SU-DHL-6 (cell line): ENCODE results near the gene ASTN2.

Experiments
- H2AFZ ChIP-seq: fragments of 200-600 bp; sonication (generic); 2 replicates; pipeline ENCODE4 v1.6.1; 2014; ENCODE audit warnings: low read depth, mild to moderate bottlenecking, moderate library complexity, mixed read lengths, antibody characterized with exemption, low read length; ENCODE audit not compliant: severe bottlenecking
- H3F3A ChIP-seq: fragments of 200-600 bp; shearing (Covaris generic); 2 replicates; pipeline ENCODE4 v1.6.0; 2016; ENCODE audit warnings: antibody characterized with exemption, mild to moderate bottlenecking; ENCODE audit not compliant: insufficient read depth
- H3K27ac ChIP-seq: fragments of 200-600 bp; sonication (generic); 2 replicates; pipeline ENCODE4 v1.5.1; 2016; ENCODE audit warnings: low read depth, mild to moderate bottlenecking, low read length, moderate library complexity, mixed read lengths
- H3K27me3 ChIP-seq: fragments of 200-600 bp; sonication (generic), shearing (Covaris generic); 2 replicates; pipeline ENCODE4 v1.6.0; 2014; ENCODE audit warnings: mild to moderate bottlenecking, low read length
- H3K36me3 ChIP-seq: fragments of 200-600 bp; sonication (generic); 2 replicates; pipeline ENCODE4 v1.6.1; 2014; ENCODE audit warnings: mild to moderate bottlenecking, low read length, mixed read lengths
- H3K4me2 ChIP-seq: fragments of 300-600, 200-600 bp; shearing (Covaris generic), sonication (generic); 2 replicates; pipeline ENCODE4 v1.6.0; 2014; ENCODE audit warnings: low read length, low read depth, mild to moderate bottlenecking; ENCODE audit not compliant: poor library complexity, severe bottlenecking
- H3K4me3 ChIP-seq: fragments of 200-600 bp; sonication (generic); 2 replicates; pipeline ENCODE4 v1.5.1; 2014; ENCODE audit warnings: antibody characterized with exemption, low read length, mild to moderate bottlenecking, mixed read lengths; ENCODE audit not compliant: insufficient read depth, poor library complexity, severe bottlenecking
- H3K79me2 ChIP-seq: fragments of 200-600 bp; sonication (generic); 2 replicates; pipeline ENCODE4 v1.6.1; 2014; ENCODE audit warnings: mild to moderate bottlenecking, low read length, moderate library complexity; ENCODE audit not compliant: insufficient read depth
- H3K9ac ChIP-seq: fragments of 200-600 bp; sonication (generic); 2 replicates; pipeline ENCODE4 v1.7.0; 2014; ENCODE audit warnings: mild to moderate bottlenecking, low read length
- H3K9me2 ChIP-seq: fragments of 200-600 bp; sonication (generic); replicated peaks from 2 replicates; pipeline ENCODE4 v1.6.1; 2014; ENCODE audit warnings: low read length; ENCODE audit not compliant: insufficient read depth
- H3K9me3 ChIP-seq: fragments of 200-600 bp; sonication (generic); 2 replicates; pipeline ENCODE4 v1.6.1; 2014; ENCODE audit warnings: low read length, mixed read lengths; ENCODE audit not compliant: insufficient read depth
- H4K20me1 ChIP-seq: fragments of 200-600 bp; sonication (generic); 2 replicates; pipeline ENCODE4 v1.6.1; 2014; ENCODE audit warnings: low read depth, mild to moderate bottlenecking, antibody characterized with exemption, low read length, moderate library complexity, mixed read lengths
- EZH2phosphoT487 ChIP-seq: fragments of 200-600 bp; sonication (generic), shearing (Covaris generic); conservative IDR thresholded peaks from 2 replicates; pipeline ENCODE4 v1.6.1; 2018; ENCODE audit warnings: mild to moderate bottlenecking, antibody characterized with exemption, low read length, moderate library complexity, mixed read lengths
- TF ChIP-seq, protein P1 (sequence below): fragments of 200-600 bp; sonication (generic); IDR thresholded peaks from one replicate; pipeline ENCODE4 v1.5.1; 2017; ENCODE audit warnings: antibody characterized with exemption, mild to moderate bottlenecking, low read length, moderate library complexity; ENCODE audit not compliant: insufficient read depth, poor library complexity, severe bottlenecking

Gene ASTN2

DNA sequence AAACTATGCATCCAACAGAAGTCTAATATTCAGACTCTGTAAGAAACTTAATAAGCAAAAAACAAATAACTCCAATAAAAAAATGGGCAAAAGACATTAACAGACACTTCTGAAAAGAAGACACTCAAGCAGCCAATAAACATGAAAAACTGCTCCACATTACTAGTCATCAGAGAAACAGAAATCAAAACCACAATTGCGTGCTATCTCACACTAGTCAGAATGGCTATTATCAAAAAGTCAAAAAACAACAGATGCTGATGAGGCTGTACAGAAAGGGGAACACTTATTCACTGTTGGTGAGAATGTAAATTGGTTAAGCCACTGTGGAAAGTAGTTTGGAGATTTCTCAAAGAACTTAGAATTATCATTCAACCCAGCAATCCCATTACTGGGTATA lies 829.0 kb downstream of the ASTN2 start:
- Histone ChIP-seq H3K4me3 (no peak overlapping the region), H3K36me3 (no peaks in the 10 kb centered on the region), H4K20me1 (no peaks in the 10 kb centered on the region), H3K9me3 (no peaks in the 10 kb centered on the region), H3K4me2 (no peak overlapping the region), H3K9me2 (no peaks in the 10 kb centered on the region), H2AFZ (no peak overlapping the region), H3K27me3 (no peaks in the 10 kb centered on the region), H3F3A (no peaks in the 10 kb centered on the region), H3K9ac (no peak overlapping the region), H3K27ac (no peak overlapping the region), H3K79me2 (no peaks in the 10 kb centered on the region)
- TF ChIP-seq EZH2phosphoT487: no peak
- TF ChIP-seq, protein P1, sequence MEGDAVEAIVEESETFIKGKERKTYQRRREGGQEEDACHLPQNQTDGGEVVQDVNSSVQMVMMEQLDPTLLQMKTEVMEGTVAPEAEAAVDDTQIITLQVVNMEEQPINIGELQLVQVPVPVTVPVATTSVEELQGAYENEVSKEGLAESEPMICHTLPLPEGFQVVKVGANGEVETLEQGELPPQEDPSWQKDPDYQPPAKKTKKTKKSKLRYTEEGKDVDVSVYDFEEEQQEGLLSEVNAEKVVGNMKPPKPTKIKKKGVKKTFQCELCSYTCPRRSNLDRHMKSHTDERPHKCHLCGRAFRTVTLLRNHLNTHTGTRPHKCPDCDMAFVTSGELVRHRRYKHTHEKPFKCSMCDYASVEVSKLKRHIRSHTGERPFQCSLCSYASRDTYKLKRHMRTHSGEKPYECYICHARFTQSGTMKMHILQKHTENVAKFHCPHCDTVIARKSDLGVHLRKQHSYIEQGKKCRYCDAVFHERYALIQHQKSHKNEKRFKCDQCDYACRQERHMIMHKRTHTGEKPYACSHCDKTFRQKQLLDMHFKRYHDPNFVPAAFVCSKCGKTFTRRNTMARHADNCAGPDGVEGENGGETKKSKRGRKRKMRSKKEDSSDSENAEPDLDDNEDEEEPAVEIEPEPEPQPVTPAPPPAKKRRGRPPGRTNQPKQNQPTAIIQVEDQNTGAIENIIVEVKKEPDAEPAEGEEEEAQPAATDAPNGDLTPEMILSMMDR: no peak

GRCh38 chr9:116585204-116585603 lies 829.7 kb downstream of the ASTN2 start:
- H3F3A ChIP-seq: no peaks in the 10 kb centered on the region
- H4K20me1 ChIP-seq: no peaks in the 10 kb centered on the region
- TF ChIP-seq, protein P1: no peak
- TF ChIP-seq EZH2phosphoT487: no peak
- no peaks in the 10 kb centered on the region for H3K9me2 ChIP-seq
- H3K27ac ChIP-seq: no peak overlapping the region
- H3K9ac ChIP-seq: no peak overlapping the region
- H3K9me3 ChIP-seq: no peaks in the 10 kb centered on the region
- no peak overlapping the region for H2AFZ ChIP-seq
- H3K79me2 ChIP-seq: no peaks in the 10 kb centered on the region
- H3K4me2 ChIP-seq: no peak overlapping the region
- H3K27me3 ChIP-seq: no peaks in the 10 kb centered on the region
- no peak overlapping the region for H3K4me3 ChIP-seq
- no peaks in the 10 kb centered on the region for H3K36me3 ChIP-seq

GRCh38 chr9:116580853-116581252 lies 834.0 kb downstream of the ASTN2 start:
- Histone ChIP-seq H4K20me1 (no peaks in the 10 kb centered on the region), H3K4me3 (no peak overlapping the region), H3K27me3 (no peaks in the 10 kb centered on the region), H2AFZ (no peak overlapping the region), H3K27ac (no peak overlapping the region), H3F3A (no peaks in the 10 kb centered on the region), H3K36me3 (no peaks in the 10 kb centered on the region), H3K9me3 (no peaks in the 10 kb centered on the region), H3K9me2 (no peaks in the 10 kb centered on the region), H3K9ac (no peak overlapping the region), H3K79me2 (no peaks in the 10 kb centered on the region), H3K4me2 (no peak overlapping the region)
- TF ChIP-seq, protein P1: no peak
- no peak for TF ChIP-seq EZH2phosphoT487

- Histone ChIP-seq H3K36me3 (no peaks in the 10 kb centered on the region), H3K27me3 (no peaks in the 10 kb centered on the region), H3K27ac (no peak overlapping the region), H3K4me2 (no peak overlapping the region), H3F3A (no peaks in the 10 kb centered on the region), H3K4me3 (no peak overlapping the region), H3K9me3 (no peaks in the 10 kb centered on the region), H2AFZ (no peak overlapping the region), H3K9ac (no peak overlapping the region), H3K79me2 (no peaks in the 10 kb centered on the region), H3K9me2 (no peaks in the 10 kb centered on the region), H4K20me1 (no peaks in the 10 kb centered on the region)
- no peak for TF ChIP-seq EZH2phosphoT487
- TF ChIP-seq, protein P1: no peak
These were observed 838.5 kb downstream of the ASTN2 start for GRCh38 chr9:116576386-116576785.
